ENCODE measurements around the gene CCDC97.
"Not testable (repeated sequence)": the region's sequence is repeated elsewhere in the genome, so short reads cannot be mapped to it uniquely, and the experiment has no call there.

CCDC97 gene

GRCh38 chr19:41371119-41371518 is 61.1 kb downstream of the CCDC97 start:
- not testable (repeated sequence) for H3K4me1 ChIP-seq (ENCODE audit: insufficient read depth, low read length); H3K27ac ChIP-seq (ENCODE audit: low read depth, low read length); H3K36me3 ChIP-seq (ENCODE audit: insufficient read depth, low read length); H3K9ac ChIP-seq (ENCODE audit: low read depth, low read length); H3K4me3 ChIP-seq (ENCODE audit: low read length); H3K27me3 ChIP-seq (ENCODE audit: insufficient read depth, low read length); H3K9me3 ChIP-seq (ENCODE audit: insufficient read depth, low read depth, low read length)
- WGBS = 96% methylated on average over 5 of the region's 5 CpGs

DNA sequence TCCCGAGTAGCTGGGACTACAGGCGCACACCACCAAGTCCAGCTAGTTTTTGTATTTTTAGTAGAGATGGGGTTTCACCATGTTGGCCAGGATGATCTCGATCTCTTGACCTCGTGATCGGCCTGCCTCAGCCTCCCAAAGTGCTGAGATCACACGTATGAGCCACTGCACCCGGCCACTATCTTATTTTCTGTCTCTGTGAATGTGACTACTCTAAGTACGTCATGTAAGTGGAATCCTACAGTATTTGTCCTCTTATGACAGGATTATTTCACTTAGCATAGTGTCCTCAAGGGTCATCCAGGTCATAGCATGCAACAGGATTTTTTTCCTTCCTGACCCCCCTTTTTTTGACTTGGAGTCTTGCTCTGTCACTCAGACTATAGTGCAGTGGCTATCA is 61.6 kb downstream of the CCDC97 start:
- 98% methylated on average over 8 of the region's 8 CpGs for WGBS
- H3K36me3 ChIP-seq (ENCODE audit: insufficient read depth, low read length) = no peaks in the 10 kb centered on the region
- H3K4me1 ChIP-seq (ENCODE audit: insufficient read depth, low read length) = no peaks in the 10 kb centered on the region
- no peaks in the 10 kb centered on the region for H3K9me3 ChIP-seq (ENCODE audit: insufficient read depth, low read depth, low read length)
- no peak overlapping the region for H3K4me3 ChIP-seq (ENCODE audit: low read length)
- no peaks in the 10 kb centered on the region; the same call in 1 of the 2 replicates for H3K27me3 ChIP-seq (ENCODE audit: insufficient read depth, low read length)
- H3K27ac ChIP-seq (ENCODE audit: low read depth, low read length) = no peak overlapping the region
- H3K9ac ChIP-seq (ENCODE audit: low read depth, low read length) = no peak overlapping the region

DNA sequence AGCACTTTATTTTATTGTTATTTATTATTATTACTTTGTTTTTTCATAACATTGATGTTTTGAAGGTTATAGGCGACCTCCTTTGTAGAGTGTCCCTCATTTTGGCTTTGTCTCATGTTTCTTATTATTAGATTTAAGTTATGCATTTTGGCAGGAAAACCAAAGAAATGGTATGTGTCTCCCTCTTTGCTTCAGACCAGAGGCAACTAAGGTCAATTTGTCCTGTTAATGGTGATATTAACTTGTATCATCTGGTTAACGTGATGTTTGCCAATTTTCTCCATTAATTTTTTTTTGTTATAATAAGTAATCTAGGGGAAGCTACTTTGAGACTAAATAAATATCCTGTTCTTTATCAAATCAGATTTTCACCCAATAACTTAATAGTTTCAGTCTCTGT is 62.5 kb downstream of the CCDC97 start:
- WGBS = 88% methylated on average over 1 of the region's 2 CpGs
- H3K27me3 ChIP-seq (ENCODE audit: insufficient read depth, low read length) = no peaks in the 10 kb centered on the region; the same call in 1 of the 2 replicates
- H3K9ac ChIP-seq (ENCODE audit: low read depth, low read length) = no peak overlapping the region
- no peaks in the 10 kb centered on the region for H3K9me3 ChIP-seq (ENCODE audit: insufficient read depth, low read depth, low read length)
- H3K27ac ChIP-seq (ENCODE audit: low read depth, low read length) = no peak overlapping the region
- no peak overlapping the region for H3K4me3 ChIP-seq (ENCODE audit: low read length)
- no peaks in the 10 kb centered on the region for H3K36me3 ChIP-seq (ENCODE audit: insufficient read depth, low read length)
- no peaks in the 10 kb centered on the region for H3K4me1 ChIP-seq (ENCODE audit: insufficient read depth, low read length)

GRCh38 chr19:41373993-41374392 is 64.0 kb downstream of the CCDC97 start:
- Histone ChIP-seq H3K4me1 (ENCODE audit: insufficient read depth, low read length) (no peaks in the 10 kb centered on the region), H3K9me3 (ENCODE audit: insufficient read depth, low read depth, low read length) (no peaks in the 10 kb centered on the region), H3K27ac (ENCODE audit: low read depth, low read length) (no peak overlapping the region), H3K27me3 (ENCODE audit: insufficient read depth, low read length) (no peaks in the 10 kb centered on the region; the same call in 1 of the 2 replicates), H3K4me3 (ENCODE audit: low read length) (no peak overlapping the region), H3K9ac (ENCODE audit: low read depth, low read length) (no peak overlapping the region), H3K36me3 (ENCODE audit: insufficient read depth, low read length) (no peaks in the 10 kb centered on the region)
- WGBS = 92% methylated on average over 11 of the region's 12 CpGs
